HG02884 (cell line): ENCODE measurements around the gene FAM72B.
"Not testable (repeated sequence)": the region's sequence is repeated elsewhere in the genome, so short reads cannot be mapped to it uniquely, and the experiment has no call there.

ENCODE experiments used
- ATAC-seq: cut with Tn5 transposase; IDR thresholded peaks from one replicate; pipeline ENCODE4 v1.9.1; 2021; ENCODE audit warnings: mild to moderate bottlenecking, moderate library complexity; ENCODE audit not compliant: unreplicated experiment

FAM72B gene

GRCh38 chr1:121200985-121201981 lies 17.1 kb upstream of the FAM72B start:
- not testable (repeated sequence) for ATAC-seq

GRCh38 chr1:121200232-121200631 lies 16.1 kb upstream of the FAM72B start:
- ATAC-seq = not testable (repeated sequence)

DNA sequence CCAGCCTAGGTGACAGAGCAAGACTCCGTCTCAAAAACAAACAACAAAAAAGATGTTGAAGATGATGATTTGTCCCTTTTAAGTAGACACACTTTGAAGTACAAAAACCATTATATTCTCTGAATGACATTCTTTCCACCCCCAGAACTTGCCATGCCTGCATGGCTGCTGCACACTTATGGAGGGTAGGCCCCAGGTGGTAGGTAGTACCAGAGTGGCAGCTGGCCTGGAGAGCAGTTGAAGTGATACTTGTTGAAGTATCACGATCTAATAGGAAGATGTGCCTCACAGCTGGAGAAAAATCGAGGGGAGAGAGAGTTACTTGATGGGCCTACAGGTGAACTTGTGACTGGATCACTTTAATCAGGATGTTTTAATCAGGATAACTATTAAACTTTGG lies 15.6 kb upstream of the FAM72B start:
- ATAC-seq = not testable (repeated sequence)

DNA sequence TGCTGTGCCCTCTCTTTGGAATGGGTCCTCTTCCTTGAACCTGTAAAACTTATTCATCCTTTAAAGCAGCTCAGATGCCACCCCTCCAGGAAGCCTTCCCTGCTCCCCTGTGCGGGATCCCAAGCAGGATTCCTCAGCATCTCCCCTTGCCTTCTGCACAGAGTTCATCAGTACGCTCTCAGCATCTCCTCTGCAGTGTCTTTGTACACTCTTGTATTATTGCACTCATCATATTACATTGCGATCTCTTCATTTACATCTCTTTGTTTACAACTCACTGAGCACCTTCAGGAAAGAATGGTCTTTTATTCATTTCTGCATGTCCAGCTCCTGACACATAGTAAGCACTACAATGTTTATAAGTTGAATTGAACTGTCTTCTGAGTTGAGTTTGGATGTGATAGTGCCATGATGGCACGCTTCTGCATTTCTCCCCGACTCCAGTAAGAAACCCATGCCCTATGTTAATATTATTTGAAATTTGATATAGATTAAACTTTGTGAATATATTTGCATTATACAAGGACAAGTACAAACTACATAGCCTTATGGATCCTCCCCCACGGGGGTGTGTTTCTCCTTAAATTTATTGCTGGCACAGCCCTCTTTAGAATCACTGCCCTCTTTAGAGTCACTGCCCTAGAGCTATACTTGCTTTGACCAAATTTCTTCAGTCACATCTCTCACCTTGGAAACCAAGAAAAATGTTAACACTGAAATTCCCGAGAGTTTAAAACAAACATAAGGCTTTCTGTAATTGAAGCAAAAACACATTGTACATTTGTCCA lies 13.1 kb upstream of the FAM72B start:
- ATAC-seq = not testable (repeated sequence)

DNA sequence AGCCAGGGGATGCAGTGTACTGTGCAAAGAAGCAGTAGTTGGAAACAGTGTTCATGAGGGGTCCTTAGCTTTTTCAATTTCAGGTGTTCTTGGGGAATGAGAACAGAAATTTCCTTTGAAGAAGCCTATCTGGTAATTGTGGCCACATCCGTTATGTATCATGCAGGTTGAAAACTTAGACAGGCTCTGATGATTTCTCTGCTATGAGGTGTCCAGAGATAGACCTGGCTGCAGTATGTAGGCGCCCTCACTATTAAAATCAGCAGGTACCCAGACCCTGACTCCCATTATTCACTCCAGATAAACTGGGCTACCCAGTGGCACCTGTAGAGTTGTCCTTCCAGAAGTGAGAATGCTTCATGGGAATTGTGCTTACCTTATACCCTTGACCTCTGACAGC lies 8.4 kb upstream of the FAM72B start:
- ATAC-seq = not testable (repeated sequence)

- ATAC-seq = not testable (repeated sequence)
Observed at GRCh38 chr1:121187914-121188313, 3.8 kb upstream of the FAM72B start.

DNA sequence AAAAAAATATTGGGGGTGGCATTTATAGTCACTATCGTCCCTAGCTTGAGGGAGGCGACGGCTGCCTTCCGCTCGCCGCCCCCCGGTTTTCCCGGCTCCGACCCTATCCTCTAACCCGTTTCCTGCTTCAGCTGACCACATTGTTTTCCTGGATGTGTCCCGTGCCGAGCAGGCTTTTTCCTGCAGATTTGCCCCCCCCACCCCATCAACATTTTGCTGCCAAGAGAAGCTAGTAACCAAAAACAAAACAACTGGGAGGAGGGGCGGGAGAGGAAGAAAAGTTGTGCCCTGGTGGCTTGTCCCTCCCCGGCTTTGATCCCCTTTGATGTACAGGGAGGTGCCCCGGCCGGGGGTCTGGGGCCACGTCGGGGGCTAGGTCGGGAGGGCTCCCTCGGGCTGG lies 2.1 kb upstream of the FAM72B start:
- ATAC-seq = not testable (repeated sequence)

DNA sequence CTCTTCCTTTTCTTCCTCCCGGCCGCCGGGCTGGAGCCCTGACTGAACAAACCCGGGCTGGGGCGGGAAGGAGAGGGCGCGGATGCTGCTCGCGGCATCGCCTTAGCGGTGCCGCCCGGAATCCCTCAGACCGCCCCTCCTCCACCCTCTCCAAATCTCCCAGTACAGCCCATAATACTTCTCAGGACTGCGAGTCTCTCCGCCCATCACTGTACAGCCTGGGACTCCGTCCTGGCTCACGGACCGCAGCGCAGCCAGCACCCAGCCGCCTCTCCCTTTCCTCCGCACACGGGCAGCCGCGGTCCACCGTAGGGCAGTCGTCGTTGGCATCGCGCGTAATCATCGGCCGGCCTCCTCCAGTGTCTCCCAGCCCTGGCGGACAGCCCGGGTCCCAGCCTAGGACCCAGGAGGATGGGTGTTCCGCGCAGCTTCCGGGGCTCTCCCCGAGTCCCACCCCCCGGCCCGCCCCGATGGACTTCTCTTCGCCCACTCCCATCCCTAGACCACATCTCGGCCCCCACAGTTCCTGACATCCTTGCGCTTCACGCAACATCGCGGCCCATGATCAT lies 1.1 kb upstream of the FAM72B start:
- not testable (repeated sequence) for ATAC-seq

DNA sequence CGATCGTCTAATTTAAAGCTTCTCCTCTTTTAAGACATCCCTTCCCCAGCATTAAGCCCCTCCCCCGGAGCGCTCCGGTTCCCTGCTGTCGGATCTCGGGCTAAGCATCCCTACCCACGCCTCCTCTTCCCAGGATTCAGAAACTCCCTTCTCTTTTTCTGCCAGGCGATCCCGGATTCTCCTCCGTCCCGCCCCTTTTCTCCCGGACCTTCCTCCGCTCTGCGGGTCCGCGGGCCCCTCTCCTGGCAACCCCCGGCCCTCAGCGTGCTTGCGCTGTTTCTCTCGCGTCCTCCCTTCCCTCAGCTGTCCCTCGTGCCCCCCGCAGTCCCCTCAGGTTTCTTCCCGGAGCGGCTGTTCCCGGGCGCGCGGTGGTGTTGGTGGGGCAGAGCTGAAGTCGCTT lies 273 bp downstream of the FAM72B start:
- not testable (repeated sequence) for ATAC-seq

DNA sequence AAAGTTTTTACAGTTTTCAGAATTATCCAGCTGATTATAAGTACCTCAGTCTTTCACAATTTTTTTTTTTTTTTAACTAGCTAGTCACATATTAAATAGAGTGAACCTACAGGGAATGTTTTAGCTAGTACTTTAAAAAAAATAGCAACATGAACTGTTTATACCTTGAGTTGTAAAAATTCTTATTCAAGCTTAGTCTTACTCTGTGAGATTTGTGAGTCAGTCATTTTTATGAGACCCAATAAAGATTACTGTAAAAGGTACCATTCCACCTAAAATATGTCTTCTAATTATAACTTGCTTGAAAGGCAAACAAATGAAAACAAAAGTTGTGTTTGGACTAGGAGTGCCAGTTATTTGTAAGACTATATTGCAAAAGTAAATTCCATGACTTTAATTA lies 5.9 kb downstream of the FAM72B start:
- not testable (repeated sequence) for ATAC-seq

GRCh38 chr1:121176649-121177048 lies 7.5 kb downstream of the FAM72B start:
- not testable (repeated sequence) for ATAC-seq

DNA sequence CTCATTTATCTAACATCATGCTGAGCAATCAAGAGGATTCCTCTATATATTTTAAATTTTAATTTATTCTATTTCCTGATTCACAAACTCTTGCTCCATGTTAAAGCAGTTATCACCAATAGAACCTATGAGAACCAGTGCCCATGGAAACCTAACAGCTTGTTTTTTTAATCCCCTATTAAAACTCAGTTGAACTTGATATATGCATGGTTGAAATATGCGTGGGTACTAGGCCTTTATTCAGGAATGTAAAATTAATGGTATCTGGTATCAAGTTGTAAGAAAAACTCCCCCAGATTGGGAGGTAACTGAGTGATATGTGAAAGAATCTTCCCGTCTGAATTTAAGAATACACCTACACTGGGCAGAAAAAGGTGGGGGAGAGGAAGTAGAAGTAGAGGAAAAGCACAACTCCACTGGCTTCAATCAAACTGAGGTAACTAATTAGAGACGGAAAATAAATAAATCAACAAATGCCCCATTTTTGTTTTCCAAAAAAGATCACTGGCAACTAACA lies 15.9 kb downstream of the FAM72B start:
- not testable (repeated sequence) for ATAC-seq

GRCh38 chr1:121167225-121167738 lies 16.9 kb downstream of the FAM72B start:
- not testable (repeated sequence) for ATAC-seq

DNA sequence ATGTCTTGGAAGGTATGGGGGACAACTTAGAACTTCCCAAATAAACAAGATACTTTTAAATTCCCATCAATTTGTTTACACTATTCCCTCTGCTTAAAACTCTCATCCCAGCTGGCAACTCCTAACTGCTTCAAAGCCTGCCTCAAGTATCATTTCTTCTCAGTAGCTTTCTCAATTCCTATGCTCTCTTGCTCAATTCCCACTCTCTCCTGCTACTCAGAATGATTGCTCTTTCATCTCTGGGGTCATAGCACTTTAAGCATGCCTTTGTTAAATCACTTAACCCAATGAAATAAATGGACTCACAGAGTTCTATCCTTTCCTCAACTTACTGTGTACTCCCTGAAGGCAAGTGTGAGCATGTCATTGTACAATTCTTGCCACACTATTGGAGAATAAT lies 18.8 kb downstream of the FAM72B start:
- ATAC-seq = not testable (repeated sequence)

GRCh38 chr1:121163850-121164757 lies 20.0 kb downstream of the FAM72B start:
- ATAC-seq = not testable (repeated sequence)

GRCh38 chr1:121161199-121161901 lies 22.8 kb downstream of the FAM72B start:
- ATAC-seq = not testable (repeated sequence)

GRCh38 chr1:121160118-121160517 lies 24.0 kb downstream of the FAM72B start:
- not testable (repeated sequence) for ATAC-seq

- not testable (repeated sequence) for ATAC-seq
Observed at GRCh38 chr1:121157609-121158008, 26.5 kb downstream of the FAM72B start.
